Kidney epithelial cell (primary cell): Measurements from ENCODE around the gene NACC2. TPM values are rescaled to one million over a fixed set of nuclear protein-coding genes. Genes with fewer than 3 reads are reported as not detected.

Experiments
- DNase-seq: peaks from one replicate; pipeline ENCODE4 v3.0.0-alpha.2; 2010; ENCODE audit warnings: low read depth
- H3K27me3 ChIP-seq: 2 replicates; pipeline ENCODE4 v1.6.0; 2011; ENCODE audit warnings: low read length; ENCODE audit not compliant: control insufficient read depth, insufficient read depth
- H3K36me3 ChIP-seq: 2 replicates; pipeline ENCODE4 v1.5.1; 2011; ENCODE audit warnings: low read length; ENCODE audit not compliant: control insufficient read depth, insufficient read depth
- H3K4me3 ChIP-seq: 2 replicates; pipeline ENCODE4 v1.5.1; 2011; ENCODE audit warnings: low read depth, mild to moderate bottlenecking, control low read depth, low read length
- total RNA-seq: library from RNA; depleted of rRNA; stranded (reverse); fragments of >200 nt; gene quantifications from 2 replicates; pipeline ENCODE4 v1.2.3, GENCODE V29; 2015
- TF ChIP-seq, protein P1 (sequence below): IDR thresholded peaks from 2 replicates; pipeline ENCODE4 v1.5.1; 2011; ENCODE audit warnings: mild to moderate bottlenecking, moderate library complexity, low read length, control low read depth, inconsistent platforms; ENCODE audit not compliant: insufficient read depth, poor library complexity, severe bottlenecking

NACC2 gene
- total RNA-seq, 1 donor from 2014 or later, result 26.0 TPM

DNA sequence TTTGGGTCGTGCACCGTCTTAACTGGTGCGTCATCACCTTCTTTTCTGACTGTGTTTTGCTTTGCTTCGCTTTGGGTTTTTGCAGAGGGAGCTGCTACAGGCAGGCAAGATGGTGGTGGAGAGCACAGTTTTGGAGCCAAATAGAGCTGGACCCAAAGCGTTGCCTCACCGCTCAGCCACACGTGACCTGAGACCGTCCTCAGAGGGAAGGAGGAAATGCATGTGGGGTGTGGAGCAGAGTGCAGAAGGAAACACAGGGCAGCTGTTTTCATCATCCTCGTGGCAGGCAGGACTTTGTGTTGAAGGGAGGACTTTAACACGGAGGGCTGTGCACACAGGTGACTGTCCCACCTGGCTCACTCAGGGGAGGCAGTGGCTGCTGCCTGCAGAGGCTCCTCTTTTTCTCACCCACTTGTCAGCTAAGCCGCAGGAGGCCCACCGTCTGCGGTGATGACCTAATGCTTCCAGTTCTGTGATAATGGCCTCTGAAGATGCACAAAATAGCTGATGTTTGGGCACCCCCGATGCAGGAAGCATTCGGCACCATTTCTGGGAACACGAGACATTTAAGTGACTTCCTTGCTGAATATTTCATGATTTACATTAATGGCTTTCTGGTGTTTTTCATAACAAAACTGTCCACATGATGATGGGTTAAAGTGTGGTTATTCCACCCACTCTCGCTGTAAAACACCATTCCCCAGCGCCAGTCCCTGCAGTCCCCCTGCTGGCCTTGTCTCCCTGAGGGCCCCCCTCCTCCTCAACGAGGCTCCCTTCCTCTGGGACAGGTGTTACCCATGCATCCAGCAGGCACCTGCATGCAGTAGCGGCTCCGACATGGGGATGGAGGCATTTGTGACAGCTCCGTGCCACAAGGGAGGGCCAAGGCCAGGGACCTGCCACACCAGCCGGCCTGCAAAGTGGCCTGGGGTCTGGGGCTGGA is 121.5 kb downstream of the NACC2 start:
- no peak for DNase-seq
- no peaks in the 10 kb centered on the region for H3K36me3 ChIP-seq
- TF ChIP-seq, protein P1, sequence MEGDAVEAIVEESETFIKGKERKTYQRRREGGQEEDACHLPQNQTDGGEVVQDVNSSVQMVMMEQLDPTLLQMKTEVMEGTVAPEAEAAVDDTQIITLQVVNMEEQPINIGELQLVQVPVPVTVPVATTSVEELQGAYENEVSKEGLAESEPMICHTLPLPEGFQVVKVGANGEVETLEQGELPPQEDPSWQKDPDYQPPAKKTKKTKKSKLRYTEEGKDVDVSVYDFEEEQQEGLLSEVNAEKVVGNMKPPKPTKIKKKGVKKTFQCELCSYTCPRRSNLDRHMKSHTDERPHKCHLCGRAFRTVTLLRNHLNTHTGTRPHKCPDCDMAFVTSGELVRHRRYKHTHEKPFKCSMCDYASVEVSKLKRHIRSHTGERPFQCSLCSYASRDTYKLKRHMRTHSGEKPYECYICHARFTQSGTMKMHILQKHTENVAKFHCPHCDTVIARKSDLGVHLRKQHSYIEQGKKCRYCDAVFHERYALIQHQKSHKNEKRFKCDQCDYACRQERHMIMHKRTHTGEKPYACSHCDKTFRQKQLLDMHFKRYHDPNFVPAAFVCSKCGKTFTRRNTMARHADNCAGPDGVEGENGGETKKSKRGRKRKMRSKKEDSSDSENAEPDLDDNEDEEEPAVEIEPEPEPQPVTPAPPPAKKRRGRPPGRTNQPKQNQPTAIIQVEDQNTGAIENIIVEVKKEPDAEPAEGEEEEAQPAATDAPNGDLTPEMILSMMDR, result no peak
- H3K4me3 ChIP-seq, result no peak overlapping the region
- H3K27me3 ChIP-seq, result peaks cover 30% of the 10 kb centered on the region

DNA sequence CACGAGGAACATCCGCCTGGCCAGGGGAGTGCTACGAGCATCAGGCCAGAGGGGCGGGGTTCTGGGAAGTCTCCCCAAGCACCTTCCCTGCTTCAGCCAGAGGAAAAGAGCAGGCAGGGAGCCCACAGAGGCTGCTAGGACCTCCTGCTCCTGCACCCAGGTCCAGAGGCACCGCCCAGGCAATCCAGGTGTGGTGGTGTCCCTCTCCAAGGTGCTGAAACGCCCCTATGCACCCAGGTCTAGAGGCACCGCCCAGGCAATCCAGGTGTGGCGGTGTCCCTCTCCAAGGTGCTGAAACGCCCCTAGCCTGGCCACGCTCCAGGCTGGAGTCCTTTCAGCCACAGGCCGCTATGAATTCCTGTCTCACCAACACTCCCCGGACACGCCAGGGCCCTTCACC is 123.2 kb downstream of the NACC2 start:
- Histone ChIP-seq H3K4me3 (no peak overlapping the region), H3K27me3 (peaks cover 25% of the 10 kb centered on the region), H3K36me3 (no peaks in the 10 kb centered on the region)
- TF ChIP-seq, protein P1, result no peak
- no peak for DNase-seq

DNA sequence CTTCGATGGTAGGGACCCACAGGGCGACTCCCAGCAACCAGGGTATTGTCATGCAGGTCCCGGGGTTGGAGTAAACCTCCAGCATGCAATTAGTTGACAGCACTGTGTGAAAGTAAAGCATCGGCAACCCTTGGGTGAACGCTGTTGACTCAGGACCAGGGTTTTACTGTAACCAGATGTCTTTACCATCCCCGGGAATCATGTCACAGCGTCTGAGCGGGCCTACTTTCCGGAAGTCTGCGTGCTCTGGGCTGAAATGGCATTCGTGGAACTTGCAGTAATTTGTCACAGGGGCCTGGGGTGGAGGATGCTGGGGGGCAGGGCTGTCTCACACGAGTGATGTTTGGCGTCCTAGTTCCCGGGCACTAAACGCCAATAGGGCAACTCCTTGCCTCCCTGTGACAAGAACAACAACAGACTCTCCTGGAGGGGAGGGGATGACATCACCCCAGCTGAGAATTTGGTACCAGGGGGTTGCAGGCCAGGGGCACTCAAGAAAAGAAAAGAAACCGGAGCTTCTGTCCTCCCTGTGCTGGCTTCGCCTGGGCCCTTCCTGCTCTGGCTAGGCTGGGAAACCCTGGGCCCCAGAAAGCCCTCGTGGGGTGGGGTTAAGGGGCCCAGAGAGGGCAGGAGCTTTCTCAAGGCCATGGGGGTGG is 123.8 kb downstream of the NACC2 start:
- H3K4me3 ChIP-seq, result no peak overlapping the region
- H3K27me3 ChIP-seq, result peaks cover 22% of the 10 kb centered on the region
- TF ChIP-seq, protein P1, result no peak
- DNase-seq, result no peak
- H3K36me3 ChIP-seq, result no peaks in the 10 kb centered on the region

DNA sequence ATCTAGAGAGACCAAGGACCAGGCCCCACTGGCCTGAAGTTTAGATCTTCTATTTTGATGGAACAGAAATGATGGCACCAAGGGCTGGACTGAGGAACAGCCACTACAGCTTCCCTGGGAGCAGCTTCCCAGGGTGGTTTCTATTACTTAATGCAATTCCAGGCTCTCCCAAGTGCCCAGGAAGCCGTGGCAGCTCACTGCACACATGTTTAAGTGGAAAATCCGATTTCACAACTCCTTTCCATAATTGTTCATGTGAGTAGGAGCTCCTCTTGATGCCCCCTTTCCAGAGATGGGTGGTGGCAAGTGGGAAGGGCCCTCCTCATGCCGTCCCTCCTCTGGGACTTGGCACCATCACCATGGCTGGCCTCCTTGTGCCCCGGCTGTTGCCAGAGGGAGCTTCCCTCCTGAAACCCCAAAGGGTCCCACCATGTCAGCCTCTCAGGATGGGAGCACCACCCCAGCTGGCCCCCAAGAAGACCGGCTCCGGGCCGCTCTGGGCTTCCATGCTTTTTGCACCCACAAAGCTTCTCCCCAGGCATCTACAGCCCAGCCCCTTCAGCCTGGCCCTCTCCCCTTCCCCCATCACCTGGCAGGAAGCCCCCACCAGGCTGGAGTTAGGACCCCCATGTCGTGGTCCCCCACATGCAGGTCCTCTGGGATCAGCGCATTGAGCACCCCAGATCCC is 124.8 kb downstream of the NACC2 start:
- DNase-seq, result no peak
- H3K4me3 ChIP-seq, result no peak overlapping the region
- H3K27me3 ChIP-seq, result peaks cover 21% of the 10 kb centered on the region
- TF ChIP-seq, protein P1, result no peak
- no peaks in the 10 kb centered on the region for H3K36me3 ChIP-seq

DNA sequence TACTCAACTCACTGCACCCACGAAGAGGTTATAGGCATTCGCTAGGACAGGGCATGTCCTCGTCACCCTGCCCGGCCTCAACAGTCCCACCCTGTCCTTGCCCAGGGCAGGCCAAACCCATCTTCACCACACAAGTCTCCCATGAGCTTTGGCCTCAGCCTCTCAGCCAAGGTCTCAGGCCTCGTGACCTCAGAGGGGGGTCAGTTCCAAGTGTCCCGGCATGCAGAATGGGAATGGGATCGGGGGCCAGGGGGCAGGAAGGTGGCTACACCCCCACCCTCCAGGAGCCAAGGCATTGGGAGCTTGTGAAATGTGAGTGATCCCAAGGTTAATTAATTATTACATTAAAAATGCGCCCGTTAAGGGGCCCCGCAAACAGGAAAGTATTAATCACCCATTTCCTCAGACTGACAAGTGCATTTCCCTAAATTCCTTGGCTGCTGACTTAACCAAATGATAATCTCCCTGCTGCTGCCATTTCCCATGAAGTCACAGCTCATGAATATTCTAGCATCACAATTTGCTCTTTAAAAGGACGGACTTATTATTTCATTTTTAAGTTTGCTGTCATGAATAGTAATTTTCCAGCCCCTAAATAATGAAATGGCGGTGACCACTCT is 125.9 kb downstream of the NACC2 start:
- TF ChIP-seq, protein P1, result no peak
- no peak overlapping the region for H3K4me3 ChIP-seq
- no peaks in the 10 kb centered on the region for H3K36me3 ChIP-seq
- no peak for DNase-seq
- peaks cover 23% of the 10 kb centered on the region for H3K27me3 ChIP-seq
